IMR-90 (cell line): ENCODE measurements around the gene CAPN7. TPM values are rescaled to one million over a fixed set of nuclear protein-coding genes. Genes with fewer than 3 reads are reported as not detected.

ENCODE experiments used
- ATAC-seq: fragments of 200-7000 bp; cut with Tn5 transposase; 2 replicates; pipeline ENCODE4 v1.9.1; 2020; ENCODE audit warnings: low read depth, mild to moderate bottlenecking, moderate library complexity
- BruUV-seq: library from RNA; stranded (reverse); fragments of 400-500 nt; replicated peaks from 2 replicates; lab custom pipeline; 2021; lab: Mats Ljungman, UMichigan
- CTCF ChIA-PET: fragments of 300-600 bp; formaldehyde crosslinking; extraction: SDS; loops from one replicate; lab custom pipeline; 2021; ENCODE audit warnings: antibody characterized with exemption; lab: Yijun Ruan, JAX
- POLR2A ChIA-PET: fragments of 300-600 bp; sonication (Branson Sonifier 250); formaldehyde crosslinking; loops from one replicate; lab custom pipeline; 2022; ENCODE audit warnings: antibody characterized with exemption; ENCODE audit not compliant: unreplicated experiment; lab: Charles Lee
- DNase-seq: peaks from one replicate; pipeline ENCODE4 v3.0.0; 2013
- H2AFZ ChIP-seq: replicated peaks from 2 replicates; pipeline ENCODE3; 2013; ENCODE audit warnings: low read length, mild to moderate bottlenecking; ENCODE audit not compliant: poor library complexity
- H2AK5ac ChIP-seq: 2 replicates; pipeline ENCODE4 v1.6.1; 2013; ENCODE audit warnings: low read depth, low read length, inconsistent platforms
- H2AK9ac ChIP-seq: replicated peaks from 2 replicates; pipeline ENCODE3; 2013; ENCODE audit warnings: mild to moderate bottlenecking, low read depth, low read length, moderate library complexity; ENCODE audit not compliant: poor library complexity
- H2BK120ac ChIP-seq: 2 replicates; pipeline ENCODE4 v1.6.1; 2013; ENCODE audit warnings: low read depth, low read length, inconsistent platforms
- H2BK15ac ChIP-seq: 3 replicates; pipeline ENCODE4 v1.6.1; 2013; ENCODE audit warnings: low read depth, low read length, inconsistent platforms
- H2BK20ac ChIP-seq: 2 replicates; pipeline ENCODE4 v1.6.1; 2013; ENCODE audit warnings: low read depth, mild to moderate bottlenecking, inconsistent platforms, low read length, moderate library complexity
- H2BK5ac ChIP-seq: 2 replicates; pipeline ENCODE4 v1.6.1; 2013; ENCODE audit warnings: mild to moderate bottlenecking, low read depth, low read length, inconsistent platforms; ENCODE audit not compliant: poor library complexity, severe bottlenecking
- H3K14ac ChIP-seq: replicated peaks from 2 replicates; pipeline ENCODE4 v1.6.1; 2013; ENCODE audit warnings: low read depth, low read length, inconsistent platforms
- H3K18ac ChIP-seq: 2 replicates; pipeline ENCODE4 v1.6.1; 2013; ENCODE audit warnings: low read depth, low read length, control low read depth
- H3K23ac ChIP-seq: 2 replicates; pipeline ENCODE4 v1.6.1; 2013; ENCODE audit warnings: low read depth, low read length, inconsistent platforms
- H3K27ac ChIP-seq: 2 replicates; pipeline ENCODE4 v1.5.1; 2013; ENCODE audit warnings: mild to moderate bottlenecking, control low read depth, low read length; ENCODE audit not compliant: insufficient read depth
- H3K27me3 ChIP-seq: 2 replicates; pipeline ENCODE4 v1.6.1; 2013; ENCODE audit warnings: low read length; ENCODE audit not compliant: control insufficient read depth, insufficient read depth
- H3K36me3 ChIP-seq: 2 replicates; pipeline ENCODE4 v1.6.1; 2013; ENCODE audit warnings: low read length, mixed read lengths; ENCODE audit not compliant: control insufficient read depth, insufficient read depth
- H3K4ac ChIP-seq: 2 replicates; pipeline ENCODE4 v1.6.1; 2013; ENCODE audit warnings: low read depth, low read length, inconsistent platforms
- H3K4me1 ChIP-seq: 2 replicates; pipeline ENCODE4 v1.6.1; 2013; ENCODE audit warnings: low read length, mixed read lengths; ENCODE audit not compliant: control insufficient read depth, insufficient read depth
- H3K4me2 ChIP-seq: 2 replicates; pipeline ENCODE4 v1.6.1; 2013; ENCODE audit warnings: low read depth, mild to moderate bottlenecking, control low read depth, low read length, moderate library complexity
- H3K4me3 ChIP-seq: 2 replicates; pipeline ENCODE4 v1.5.1; 2013; ENCODE audit warnings: low read depth, mild to moderate bottlenecking, control low read depth, low read length, moderate library complexity; ENCODE audit not compliant: insufficient read depth
- H3K56ac ChIP-seq: 2 replicates; pipeline ENCODE4 v1.6.1; 2013; ENCODE audit warnings: low read length, inconsistent platforms; ENCODE audit not compliant: insufficient read depth; ENCODE audit errors: extremely low read depth
- H3K79me1 ChIP-seq, 2 experiments: 2 replicates each; pipeline ENCODE4 v1.6.1; 2013; ENCODE audit warnings: low read length in 2 of 2, inconsistent platforms in 1 of 2, low read depth in 1 of 2
- H3K9ac ChIP-seq: 2 replicates; pipeline ENCODE4 v1.6.1; 2013; ENCODE audit warnings: low read depth, low read length, control low read depth
- H3K9me1 ChIP-seq: 2 replicates; pipeline ENCODE4 v1.6.1; 2013; ENCODE audit warnings: low read length, inconsistent platforms; ENCODE audit not compliant: insufficient read depth
- H3K9me3 ChIP-seq: 2 replicates; pipeline ENCODE4 v1.6.1; 2013; ENCODE audit warnings: low read length; ENCODE audit not compliant: control insufficient read depth, insufficient read depth
- H4K20me1 ChIP-seq: 2 replicates; pipeline ENCODE4 v1.6.1; 2013; ENCODE audit warnings: low read length, inconsistent platforms; ENCODE audit not compliant: insufficient read depth
- H4K5ac ChIP-seq: 2 replicates; pipeline ENCODE4 v1.6.1; 2013; ENCODE audit warnings: mild to moderate bottlenecking, low read depth, low read length, control low read depth
- H4K8ac ChIP-seq, 2 experiments: 2 replicates each; pipeline ENCODE4 v1.6.1; 2013; ENCODE audit warnings: low read depth in 2 of 2, low read length in 2 of 2, control low read depth in 1 of 2, inconsistent platforms in 1 of 2
- H4K91ac ChIP-seq: 2 replicates; pipeline ENCODE4 v1.6.1; 2013; ENCODE audit warnings: low read depth, low read length, inconsistent platforms; ENCODE audit not compliant: insufficient read depth
- BHLHE40 ChIP-seq: fragments of 150-350 bp; IDR thresholded peaks from 2 replicates; pipeline ENCODE4 v1.6.1; 2016; ENCODE audit warnings: mild to moderate bottlenecking, low read depth, low read length
- CEBPB ChIP-seq: IDR thresholded peaks from 2 replicates; pipeline ENCODE4 v1.6.1; 2012; ENCODE audit warnings: low read depth, low read length, improper control_type of control experiment
- CHD1 ChIP-seq: IDR thresholded peaks from 2 replicates; pipeline ENCODE4 v1.6.1; 2012; ENCODE audit warnings: low read depth, low read length, improper control_type of control experiment
- CTCF ChIP-seq: conservative IDR thresholded peaks from 2 replicates; pipeline ENCODE4 v1.5.1; 2012; ENCODE audit warnings: mild to moderate bottlenecking, low read depth, low read length, improper control_type of control experiment
- ELK1 ChIP-seq: fragments of 150-350 bp; IDR thresholded peaks from 2 replicates; pipeline ENCODE4 v1.6.1; 2016; ENCODE audit warnings: low read depth, mild to moderate bottlenecking, low read length, moderate library complexity, borderline replicate concordance
- FOS ChIP-seq: fragments of 150-350 bp; IDR thresholded peaks from 2 replicates; pipeline ENCODE4 v1.6.1; 2016; ENCODE audit warnings: low read depth, low read length
- MAFK ChIP-seq: IDR thresholded peaks from 2 replicates; pipeline ENCODE4 v1.6.1; 2012; ENCODE audit warnings: low read depth, low read length, improper control_type of control experiment
- MAZ ChIP-seq: IDR thresholded peaks from 2 replicates; pipeline ENCODE4 v1.6.1; 2012; ENCODE audit warnings: low read depth, mild to moderate bottlenecking, low read length, improper control_type of control experiment, moderate library complexity, borderline replicate concordance
- MXI1 ChIP-seq: IDR thresholded peaks from 2 replicates; pipeline ENCODE4 v1.6.1; 2012; ENCODE audit warnings: low read depth, mild to moderate bottlenecking, low read length, moderate library complexity, borderline replicate concordance
- NFE2L2 ChIP-seq: fragments of 150-350 bp; IDR thresholded peaks from 2 replicates; pipeline ENCODE4 v1.6.1; 2016; ENCODE audit warnings: low read depth, mild to moderate bottlenecking, low read length
- POLR2A ChIP-seq: IDR thresholded peaks from 2 replicates; pipeline ENCODE4 v1.6.1; 2012; ENCODE audit warnings: mild to moderate bottlenecking, low read depth, low read length
- RAD21 ChIP-seq: IDR thresholded peaks from 2 replicates; pipeline ENCODE4 v1.6.1; 2012; ENCODE audit warnings: low read length, improper control_type of control experiment
- RCOR1 ChIP-seq: IDR thresholded peaks from 2 replicates; pipeline ENCODE4 v1.6.1; 2012; ENCODE audit warnings: mild to moderate bottlenecking, low read length, improper control_type of control experiment; ENCODE audit not compliant: insufficient replicate concordance
- RFX5 ChIP-seq: IDR thresholded peaks from 2 replicates; pipeline ENCODE4 v1.8.0; 2012; ENCODE audit warnings: low read depth, mild to moderate bottlenecking, low read length, moderate library complexity
- SMC3 ChIP-seq: fragments of 150-350 bp; IDR thresholded peaks from 2 replicates; pipeline ENCODE4 v1.6.1; 2016; ENCODE audit warnings: low read depth, mild to moderate bottlenecking, antibody characterized with exemption, low read length, moderate library complexity
- USF2 ChIP-seq: fragments of 150-350 bp; IDR thresholded peaks from 2 replicates; pipeline ENCODE4 v1.6.1; 2017; ENCODE audit warnings: mild to moderate bottlenecking, antibody characterized with exemption, low read length, low read depth
- WGBS, 2 experiments: methylation state at CpG; one replicate each; pipeline versions ENCODE4 v1.1.5 to v1.1.7; 2013; ENCODE audit warnings: missing lambda C conversion rate in 2 of 2; ENCODE audit not compliant: insufficient read length in 1 of 2; ENCODE audit errors: extremely low coverage in 2 of 2; 5-methylcytosine and 5-hydroxymethylcytosine counted together
- dilution Hi-C: fragments of 300-500 bp; cut with HindIII; formaldehyde crosslinking; loops from one replicate; pipeline ENCODE4 v1.14.3; 2018; ENCODE audit warnings: low sequenced_read_pairs; ENCODE audit not compliant: unreplicated experiment
- in situ Hi-C: fragments of 300-500 bp; cut with MboI; formaldehyde crosslinking; loops from 3 replicates; pipeline ENCODE4 v1.14.3; 2019; ENCODE audit warnings: low sequenced_read_pairs, inconsistent platforms, mixed read lengths
- intact Hi-C: fragments of 100-400 bp; cut with micrococcal nuclease; formaldehyde crosslinking; loops from 2 replicates; pipeline ENCODE4 v1.10.0; 2022
- polyA plus RNA-seq, 3 experiments: library from polyadenylated mRNA; depleted of rRNA; stranded (reverse); fragments of >200 nt; gene quantifications; 2 replicates each; pipeline ENCODE4 v1.2.3, GENCODE V29; 2012; ENCODE audit warnings: low replicate concordance in 1 of 3
- total RNA-seq: library from RNA; depleted of rRNA; stranded (reverse); fragments of >200 nt; gene quantifications from 2 replicates; pipeline ENCODE4 v1.2.3, GENCODE V29; 2012

Gene CAPN7
- total and polyA plus RNA-seq, 2 of the 4 experiments (the other 2 are of a cell fraction), result 14.5 to 21.3 TPM

GRCh38 chr3:15277861-15278500 is 71.9 kb downstream of the CAPN7 start:
- Histone ChIP-seq H3K9me1 (no peaks in the 10 kb centered on the region), H2BK120ac (no peak overlapping the region), H3K4me2 (no peak overlapping the region), H3K4ac (no peak overlapping the region), H3K79me1 (no peaks in the 10 kb centered on the region), H3K23ac (no peak overlapping the region), H3K9me3 (no peaks in the 10 kb centered on the region), H2BK20ac (no peak overlapping the region), H3K27ac (no peak overlapping the region), H3K4me3 (no peak overlapping the region), H2AK9ac (no peak overlapping the region), H4K8ac (no peak overlapping the region), H3K27me3 (no peaks in the 10 kb centered on the region), H2BK5ac (no peak overlapping the region), H4K5ac (no peak overlapping the region), H3K14ac (no peak overlapping the region), H2AFZ (no peak overlapping the region), H3K56ac (no peak overlapping the region; the same call in 1 of the 2 replicates), H3K4me1 (no peaks in the 10 kb centered on the region), H2BK15ac (no peak overlapping the region), H3K9ac (no peak overlapping the region), H2AK5ac (no peak overlapping the region), H4K20me1 (no peaks in the 10 kb centered on the region), H3K36me3 (no peaks in the 10 kb centered on the region), H4K91ac (no peak overlapping the region), H3K18ac (no peak overlapping the region)
- in situ Hi-C loops (no loop called here), intact Hi-C loops (no loop called here), dilution Hi-C loops (no loop called here)
- POLR2A ChIA-PET, result no interaction called here
- ATAC-seq (no peak), DNase-seq (no peak)
- WGBS, 2 experiments, result 100% methylated on average over 1 of the region's 13 CpGs; no CpG with 5 or more reads in 1 of the 2 experiments
- TF ChIP-seq RFX5 (no peak), CTCF (no peak), NFE2L2 (no peak), RAD21 (no peak), BHLHE40 (no peak), MAZ (no peak), SMC3 (no peak), FOS (no peak), CHD1 (no peak), MXI1 (no peak), RCOR1 (no peak), USF2 (no peak), ELK1 (no peak), MAFK (no peak), CEBPB (no peak), POLR2A (no peak)
- CTCF ChIA-PET, result no interaction called here
- BruUV-seq, result no TSS peak
